PC-9 (cell line): Measurements from ENCODE around the gene TRPT1. TPM values are rescaled to one million over a fixed set of nuclear protein-coding genes. Genes with fewer than 3 reads are reported as not detected.

ENCODE experiments used
- BruUV-seq: library from RNA; stranded (reverse); fragments of 400-500 nt; replicated peaks from 2 replicates; lab custom pipeline; 2021; lab: Mats Ljungman, UMichigan
- CTCF ChIA-PET: fragments of 300-600 bp; sonication (Branson Sonifier 250); formaldehyde crosslinking; loops from one replicate; lab custom pipeline; 2022; ENCODE audit warnings: antibody characterized with exemption; lab: Charles Lee
- POLR2A ChIA-PET: fragments of 300-600 bp; sonication (Branson Sonifier 250); formaldehyde crosslinking; loops from one replicate; lab custom pipeline; 2022; ENCODE audit warnings: antibody characterized with exemption; ENCODE audit not compliant: unreplicated experiment; lab: Charles Lee
- DNase-seq, 2 experiments: peaks; one replicate each; pipeline versions ENCODE4 v3.0.0 to v3.0.0-alpha.2; 2015 to 2022; ENCODE audit warnings: mixed read lengths in 1 of 2
- H2AFZ ChIP-seq: fragments of 200-600 bp; sonication (generic); 2 replicates; pipeline ENCODE4 v1.8.1; 2017; ENCODE audit warnings: antibody characterized with exemption
- H3F3A ChIP-seq: fragments of 200-600 bp; sonication (generic); 2 replicates; pipeline ENCODE4 v1.8.1; 2017; ENCODE audit warnings: antibody characterized with exemption, mild to moderate bottlenecking, low read depth; ENCODE audit not compliant: insufficient read depth
- H3K27ac ChIP-seq: fragments of 200-600 bp; sonication (generic); 2 replicates; pipeline ENCODE4 v1.6.1; 2016; ENCODE audit warnings: mixed run types
- H3K27me3 ChIP-seq: fragments of 200-600 bp; sonication (generic); 2 replicates; pipeline ENCODE4 v1.6.1; 2016; ENCODE audit warnings: low read depth, mixed run types; ENCODE audit not compliant: insufficient read depth
- H3K36me3 ChIP-seq: fragments of 200-600 bp; sonication (generic); 2 replicates; pipeline ENCODE4 v1.6.1; 2016; ENCODE audit warnings: low read depth, mixed run types
- H3K4me1 ChIP-seq: fragments of 200-600 bp; sonication (generic); replicated peaks from 2 replicates; pipeline ENCODE4 v1.6.1; 2016; ENCODE audit warnings: mixed run types; ENCODE audit not compliant: insufficient read depth
- H3K4me2 ChIP-seq: fragments of 200-600 bp; sonication (generic); 2 replicates; pipeline ENCODE4 v1.6.1; 2017; ENCODE audit warnings: mixed run types
- H3K4me3 ChIP-seq: fragments of 200-600 bp; sonication (generic); 2 replicates; pipeline ENCODE4 v1.6.1; 2016; ENCODE audit warnings: mixed run types
- H3K79me2 ChIP-seq: fragments of 200-600 bp; sonication (generic); 2 replicates; pipeline ENCODE4 v1.6.1; 2017; ENCODE audit warnings: low read depth, mixed run types
- H3K9me2 ChIP-seq: fragments of 200-600 bp; sonication (generic); 2 replicates; pipeline ENCODE4 v1.8.1; 2017; ENCODE audit warnings: mild to moderate bottlenecking; ENCODE audit not compliant: insufficient read depth
- H3K9me3 ChIP-seq: fragments of 200-600 bp; sonication (generic); 2 replicates; pipeline ENCODE4 v1.8.1; 2016; ENCODE audit warnings: low read depth; ENCODE audit not compliant: insufficient read depth
- H4K20me1 ChIP-seq: fragments of 200-600 bp; sonication (generic); 2 replicates; pipeline ENCODE4 v1.8.1; 2017; ENCODE audit not compliant: insufficient read depth
- EZH2 ChIP-seq: fragments of 200-600 bp; sonication (generic); IDR thresholded peaks from 2 replicates; pipeline ENCODE4 v1.8.0; 2017; ENCODE audit warnings: antibody characterized with exemption, low read depth
- intact Hi-C: fragments of 100-400 bp; cut with micrococcal nuclease; formaldehyde crosslinking; loops from one replicate; pipeline ENCODE4 v1.10.0; 2022; ENCODE audit not compliant: unreplicated experiment
- total RNA-seq: library from RNA; stranded (reverse); gene quantifications from 2 replicates; pipeline ENCODE4 v1.2.3, GENCODE V29; 2021
- TF ChIP-seq, protein P1 (sequence below): fragments of 200-600 bp; sonication (generic); conservative IDR thresholded peaks from 2 replicates; pipeline ENCODE4 v1.6.1; 2017; ENCODE audit warnings: mixed run types, antibody characterized with exemption, mild to moderate bottlenecking, moderate library complexity

The TRPT1 gene
- total RNA-seq, 1 experiment from 2014 or later = 55.2 TPM

DNA sequence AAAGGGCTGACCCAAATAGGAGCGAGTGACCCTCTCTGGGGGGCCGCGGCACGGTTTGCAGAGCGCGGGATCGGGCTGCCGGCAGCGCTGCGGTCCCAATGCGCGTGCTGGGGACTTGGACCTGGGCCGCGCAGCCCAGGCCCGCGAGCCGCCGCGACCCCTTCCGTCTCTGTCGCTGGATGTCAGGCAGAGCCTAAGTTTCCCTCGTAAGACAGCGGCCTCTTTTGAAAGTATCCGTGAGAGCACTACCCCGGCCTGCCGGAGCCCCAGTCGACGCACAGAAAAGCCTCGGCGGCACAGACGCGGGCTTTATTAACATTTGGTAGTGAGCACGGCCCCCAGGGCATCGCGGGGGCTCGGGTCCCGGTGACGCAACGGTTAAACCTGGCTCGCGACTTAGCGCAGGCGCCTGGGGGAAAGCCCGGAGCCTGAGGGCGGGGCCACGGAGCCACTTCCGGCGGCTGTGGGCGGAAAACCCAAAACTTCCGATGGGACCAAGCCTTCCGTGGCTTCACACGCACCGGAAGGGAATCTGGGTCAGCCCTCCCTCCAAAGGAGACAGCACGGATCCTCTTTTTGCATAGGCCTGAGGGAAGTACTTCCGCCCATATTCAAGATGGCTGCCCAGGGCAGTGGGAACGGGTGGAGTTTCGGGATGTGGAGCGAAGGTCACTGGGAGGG, 43.7 kb upstream of the TRPT1 start:
- Histone ChIP-seq H3K27ac (peak overlapping the region; percentile 89), H3K4me2 (peak overlapping the region; percentile 91), H3K79me2 (peaks cover 25% of the 10 kb centered on the region), H3K36me3 (no peaks in the 10 kb centered on the region), H3K9me3 (no peaks in the 10 kb centered on the region), H3K4me1 (peaks cover 25% of the 10 kb centered on the region), H3K27me3 (no peaks in the 10 kb centered on the region), H2AFZ (peak overlapping the region; percentile 78), H3F3A (peaks cover 54% of the 10 kb centered on the region), H3K9me2 (no peaks in the 10 kb centered on the region), H3K4me3 (peak overlapping the region; percentile 63), H4K20me1 (no peaks in the 10 kb centered on the region)
- TF ChIP-seq, protein P1, sequence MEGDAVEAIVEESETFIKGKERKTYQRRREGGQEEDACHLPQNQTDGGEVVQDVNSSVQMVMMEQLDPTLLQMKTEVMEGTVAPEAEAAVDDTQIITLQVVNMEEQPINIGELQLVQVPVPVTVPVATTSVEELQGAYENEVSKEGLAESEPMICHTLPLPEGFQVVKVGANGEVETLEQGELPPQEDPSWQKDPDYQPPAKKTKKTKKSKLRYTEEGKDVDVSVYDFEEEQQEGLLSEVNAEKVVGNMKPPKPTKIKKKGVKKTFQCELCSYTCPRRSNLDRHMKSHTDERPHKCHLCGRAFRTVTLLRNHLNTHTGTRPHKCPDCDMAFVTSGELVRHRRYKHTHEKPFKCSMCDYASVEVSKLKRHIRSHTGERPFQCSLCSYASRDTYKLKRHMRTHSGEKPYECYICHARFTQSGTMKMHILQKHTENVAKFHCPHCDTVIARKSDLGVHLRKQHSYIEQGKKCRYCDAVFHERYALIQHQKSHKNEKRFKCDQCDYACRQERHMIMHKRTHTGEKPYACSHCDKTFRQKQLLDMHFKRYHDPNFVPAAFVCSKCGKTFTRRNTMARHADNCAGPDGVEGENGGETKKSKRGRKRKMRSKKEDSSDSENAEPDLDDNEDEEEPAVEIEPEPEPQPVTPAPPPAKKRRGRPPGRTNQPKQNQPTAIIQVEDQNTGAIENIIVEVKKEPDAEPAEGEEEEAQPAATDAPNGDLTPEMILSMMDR = peak; percentile 35; the same call in 1 of the 2 replicates
- no peak for TF ChIP-seq EZH2
- TSS peak; percentile 59 for BruUV-seq
- intact Hi-C loops = loop anchor here (1.0 kb wide), 5 partner anchors 16 to 65 kb away; partner anchors contain the start of genes ESRRA, FKBP2 and GPR137
- POLR2A ChIA-PET = interaction anchor here (0.5 to 0.7 kb wide), 6 partner anchors 18 to 1542 kb away, joined by 3 to 13 read pairs (median 4); partner anchors contain the start of genes FKBP2, HNRNPUL2 and TRMT112
- DNase-seq = peak; percentile 99
- CTCF ChIA-PET = interaction anchor here (0.5 to 1.0 kb wide), 5 partner anchors 18 to 1063 kb away, joined by 3 to 6 read pairs (median 5); partner anchors contain the start of gene PRDX5

GRCh38 chr11:64268893-64269539, 43.0 kb upstream of the TRPT1 start:
- Histone ChIP-seq H3K79me2 (peaks cover 22% of the 10 kb centered on the region), H3K36me3 (no peaks in the 10 kb centered on the region), H3K4me2 (peak overlapping the region; percentile 91), H3K9me2 (no peaks in the 10 kb centered on the region), H2AFZ (peak overlapping the region; percentile 78), H3F3A (peaks cover 49% of the 10 kb centered on the region), H3K9me3 (no peaks in the 10 kb centered on the region), H3K27me3 (no peaks in the 10 kb centered on the region), H4K20me1 (no peaks in the 10 kb centered on the region), H3K4me1 (peaks cover 25% of the 10 kb centered on the region), H3K4me3 (peak overlapping the region; percentile 63), H3K27ac (peak overlapping the region; percentile 89)
- ChIA-PET POLR2A (interaction anchor here (0.5 to 0.6 kb wide), 3 partner anchors 17 to 55 kb away, joined by 3 to 13 read pairs (median 4); partner anchors contain the start of gene FKBP2), CTCF (interaction anchor here (0.5 to 1.3 kb wide), 4 partner anchors 17 to 1064 kb away, joined by 3 to 6 read pairs (median 4); partner anchors contain the start of gene PRDX5)
- BruUV-seq = no TSS peak
- intact Hi-C loops = no loop called here
- DNase-seq = peak; percentile 67 to 78
- TF ChIP-seq EZH2 = no peak

DNA sequence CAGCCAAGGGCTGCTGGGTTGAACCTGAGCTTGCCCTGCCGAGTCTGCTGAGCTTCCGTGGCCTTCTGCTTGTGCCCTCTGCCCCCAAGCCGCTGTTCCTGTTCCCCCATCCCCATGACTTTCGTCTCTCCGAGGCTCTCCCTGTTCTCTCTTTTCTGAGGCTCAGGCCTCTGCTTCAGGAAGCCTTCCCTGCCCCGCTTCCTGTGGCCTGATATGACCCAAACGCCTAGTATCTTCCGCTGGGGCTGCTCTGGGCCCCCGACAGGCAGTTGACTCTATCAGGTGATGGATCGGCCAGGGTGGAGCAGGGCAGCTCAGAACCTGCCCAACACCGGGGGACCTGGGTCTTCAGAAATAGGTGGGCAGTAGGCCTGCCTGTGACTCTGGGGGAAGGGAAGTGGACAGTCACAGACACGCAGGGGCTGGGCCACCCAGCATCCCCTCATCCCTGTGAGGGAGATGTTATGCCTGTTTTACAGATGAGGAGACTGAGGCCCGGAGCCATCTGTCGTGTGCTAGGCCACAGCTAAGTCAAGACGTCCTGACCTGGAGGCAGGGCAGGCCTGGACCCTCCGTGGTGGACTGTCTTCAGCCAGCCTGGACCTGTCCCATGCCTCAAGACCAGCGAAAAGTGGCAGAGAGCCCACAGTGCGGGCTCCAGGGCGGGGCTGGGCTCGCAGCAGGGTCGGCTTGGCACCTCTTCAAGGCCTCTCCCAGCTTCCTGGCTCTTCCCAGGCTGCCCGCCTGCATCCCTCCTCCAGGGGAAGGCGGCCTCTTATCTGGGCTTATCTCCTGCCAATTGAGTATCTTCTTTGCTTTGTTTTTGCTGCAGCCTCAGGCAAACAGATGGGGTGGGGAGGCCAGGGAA, 42.3 kb upstream of the TRPT1 start:
- Histone ChIP-seq H3F3A (peaks cover 49% of the 10 kb centered on the region), H3K27ac (peak overlapping the region; percentile 89), H2AFZ (no peak overlapping the region; the same call in 1 of the 2 replicates), H3K4me3 (peak overlapping the region; percentile 63), H3K9me3 (no peaks in the 10 kb centered on the region), H3K36me3 (peaks cover 1% of the 10 kb centered on the region; the same call in 1 of the 2 replicates), H3K9me2 (no peaks in the 10 kb centered on the region), H3K4me1 (peaks cover 25% of the 10 kb centered on the region), H3K79me2 (peaks cover 18% of the 10 kb centered on the region), H3K27me3 (no peaks in the 10 kb centered on the region), H4K20me1 (no peaks in the 10 kb centered on the region), H3K4me2 (peak overlapping the region; percentile 91)
- DNase-seq = peak; percentile 64 to 88
- CTCF ChIA-PET = interaction anchor here (0.6 to 1.3 kb wide), 5 partner anchors 9 to 87 kb away, joined by 3 to 14 read pairs (median 6); no protein-coding TSS in a partner anchor
- TF ChIP-seq, protein P1 = no peak
- TF ChIP-seq EZH2 = no peak
- no TSS peak for BruUV-seq
- POLR2A ChIA-PET = interaction anchor here (0.5 to 0.6 kb wide), 2 partner anchors 52 to 654 kb away, joined by 4 to 6 read pairs; partner anchors contain the start of gene PLAAT3
- intact Hi-C loops = no loop called here
